Trophoblast cell (in vitro differentiated cells and primary cell): ENCODE data around the gene PLA2G7.
"Not testable (repeated sequence)": the region's sequence is repeated elsewhere in the genome, so short reads cannot be mapped to it uniquely, and the experiment has no call there.

ENCODE experiments used
- DNase-seq, 2 donors: peaks; one replicate each; pipeline ENCODE4 v3.0.0-alpha.2; 2016
- H2AFZ ChIP-seq: 2 replicates; pipeline ENCODE4 v1.6.1; 2013; ENCODE audit warnings: low read length, moderate library complexity, mild to moderate bottlenecking; ENCODE audit not compliant: insufficient read depth, poor library complexity
- H2AK5ac ChIP-seq: 2 replicates; pipeline ENCODE4 v1.6.1; 2013; ENCODE audit warnings: mild to moderate bottlenecking, low read length
- H2BK120ac ChIP-seq: 2 replicates; pipeline ENCODE4 v1.6.1; 2013; ENCODE audit warnings: low read length, mild to moderate bottlenecking, moderate library complexity; ENCODE audit not compliant: insufficient read depth, poor library complexity
- H2BK12ac ChIP-seq: 2 replicates; pipeline ENCODE4 v1.6.1; 2013; ENCODE audit warnings: mild to moderate bottlenecking, low read length, moderate library complexity
- H2BK5ac ChIP-seq: 2 replicates; pipeline ENCODE4 v1.6.1; 2013; ENCODE audit warnings: low read length, low read depth, moderate library complexity, mild to moderate bottlenecking; ENCODE audit not compliant: poor library complexity
- H3K14ac ChIP-seq: 2 replicates; pipeline ENCODE4 v1.6.1; 2013; ENCODE audit warnings: mild to moderate bottlenecking, low read length
- H3K18ac ChIP-seq: 2 replicates; pipeline ENCODE4 v1.6.1; 2013; ENCODE audit warnings: mild to moderate bottlenecking, low read length
- H3K23ac ChIP-seq: 2 replicates; pipeline ENCODE4 v1.6.1; 2013; ENCODE audit warnings: low read length
- H3K27ac ChIP-seq: 2 replicates; pipeline ENCODE4 v1.5.1; 2013; ENCODE audit warnings: low read depth, mild to moderate bottlenecking, inconsistent platforms, low read length, moderate library complexity
- H3K27me3 ChIP-seq: 2 replicates; pipeline ENCODE4 v1.6.1; 2013; ENCODE audit warnings: inconsistent platforms, mild to moderate bottlenecking, low read length, moderate library complexity; ENCODE audit not compliant: insufficient read depth
- H3K36me3 ChIP-seq, 2 experiments: 1 replicate in 1 of 2; 2 replicates in 1 of 2; pipeline ENCODE4 v1.6.1; 2013; ENCODE audit warnings: low read length in 2 of 2, mild to moderate bottlenecking in 2 of 2, moderate library complexity in 1 of 2; ENCODE audit not compliant: insufficient read depth in 2 of 2, control insufficient read depth in 1 of 2
- H3K4ac ChIP-seq: 2 replicates; pipeline ENCODE4 v1.6.1; 2013; ENCODE audit warnings: low read depth, mild to moderate bottlenecking, low read length, moderate library complexity
- H3K4me1 ChIP-seq, 2 experiments: 1 replicate in 1 of 2; 2 replicates in 1 of 2; pipeline ENCODE4 v1.6.1; 2013; ENCODE audit warnings: low read length in 2 of 2, mild to moderate bottlenecking in 2 of 2, moderate library complexity in 1 of 2; ENCODE audit not compliant: insufficient read depth in 2 of 2, control insufficient read depth in 1 of 2
- H3K4me2 ChIP-seq: 2 replicates; pipeline ENCODE4 v1.6.1; 2013; ENCODE audit warnings: inconsistent platforms, mild to moderate bottlenecking, low read length, moderate library complexity
- H3K4me3 ChIP-seq: 2 replicates; pipeline ENCODE4 v1.5.1; 2013; ENCODE audit warnings: mild to moderate bottlenecking, low read depth, low read length, inconsistent platforms
- H3K79me1 ChIP-seq: one replicate; pipeline ENCODE4 v1.6.1; 2013; ENCODE audit warnings: low read length
- H3K79me2 ChIP-seq: 2 replicates; pipeline ENCODE4 v1.6.1; 2013; ENCODE audit warnings: low read length, mild to moderate bottlenecking; ENCODE audit not compliant: control insufficient read depth, insufficient read depth, poor library complexity
- H3K9ac ChIP-seq: 2 replicates; pipeline ENCODE4 v1.6.1; 2013; ENCODE audit warnings: mild to moderate bottlenecking, low read length
- H3K9me3 ChIP-seq: 2 replicates; pipeline ENCODE4 v1.6.1; 2013; ENCODE audit warnings: low read depth, mild to moderate bottlenecking, control low read depth, inconsistent platforms, low read length; ENCODE audit not compliant: insufficient read depth
- H4K12ac ChIP-seq: 2 replicates; pipeline ENCODE4 v1.6.1; 2013; ENCODE audit warnings: low read depth, mild to moderate bottlenecking, low read length, moderate library complexity
- H4K8ac ChIP-seq: 2 replicates; pipeline ENCODE4 v1.6.1; 2013; ENCODE audit warnings: low read depth, mild to moderate bottlenecking, low read length, moderate library complexity
- H4K91ac ChIP-seq: one replicate; pipeline ENCODE4 v1.6.1; 2013; ENCODE audit warnings: low read depth, mild to moderate bottlenecking, low read length, moderate library complexity
- WGBS: extraction: QIAGEN DNeasy Blood & Tissue Kit; methylation state at CpG from one replicate; pipeline ENCODE4 v1.1.7; 2013; ENCODE audit warnings: missing lambda C conversion rate; ENCODE audit not compliant: insufficient read length, insufficient coverage; ENCODE audit errors: extremely low coverage; 5-methylcytosine and 5-hydroxymethylcytosine counted together

Gene PLA2G7

DNA sequence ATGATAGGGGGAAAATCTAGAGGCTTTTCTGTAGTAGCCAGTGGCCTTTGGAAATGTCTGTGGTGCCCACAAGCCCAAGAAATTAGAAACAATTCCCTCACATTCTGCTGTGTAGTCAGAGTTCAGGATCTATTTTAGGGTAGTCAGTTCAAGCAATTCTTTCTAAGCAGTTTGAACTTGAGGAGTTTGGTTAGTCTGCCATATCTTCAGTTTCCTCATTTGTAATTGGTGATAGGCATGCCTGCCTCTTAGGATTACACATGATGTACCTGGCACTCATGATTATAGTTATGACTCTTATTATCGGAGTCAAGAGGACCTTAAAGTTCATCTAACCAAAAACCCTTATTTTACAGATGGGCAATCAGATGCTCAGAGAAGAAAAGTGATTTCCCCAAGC, 36.8 kb upstream of the PLA2G7 start:
- Histone ChIP-seq H2AFZ (no peak overlapping the region), H4K12ac (no peak overlapping the region), H3K4me1 (no peaks in the 10 kb centered on the region), H2BK12ac (no peak overlapping the region), H3K18ac (no peak overlapping the region), H3K9me3 (no peaks in the 10 kb centered on the region), H3K4me2 (no peak overlapping the region), H3K27me3 (no peaks in the 10 kb centered on the region), H3K4ac (no peak overlapping the region), H3K36me3 (no peaks in the 10 kb centered on the region), H3K27ac (no peak overlapping the region), H3K4me3 (no peak overlapping the region), H3K79me1 (no peaks in the 10 kb centered on the region), H3K79me2 (no peaks in the 10 kb centered on the region), H4K8ac (no peak overlapping the region), H2AK5ac (no peak overlapping the region), H2BK5ac (no peak overlapping the region), H3K23ac (no peak overlapping the region), H3K14ac (no peak overlapping the region), H3K9ac (no peak overlapping the region), H2BK120ac (no peak overlapping the region), H4K91ac (no peak overlapping the region)
- DNase-seq: no peak
- no CpG with 5 or more reads among the region's 1 CpG for WGBS

DNA sequence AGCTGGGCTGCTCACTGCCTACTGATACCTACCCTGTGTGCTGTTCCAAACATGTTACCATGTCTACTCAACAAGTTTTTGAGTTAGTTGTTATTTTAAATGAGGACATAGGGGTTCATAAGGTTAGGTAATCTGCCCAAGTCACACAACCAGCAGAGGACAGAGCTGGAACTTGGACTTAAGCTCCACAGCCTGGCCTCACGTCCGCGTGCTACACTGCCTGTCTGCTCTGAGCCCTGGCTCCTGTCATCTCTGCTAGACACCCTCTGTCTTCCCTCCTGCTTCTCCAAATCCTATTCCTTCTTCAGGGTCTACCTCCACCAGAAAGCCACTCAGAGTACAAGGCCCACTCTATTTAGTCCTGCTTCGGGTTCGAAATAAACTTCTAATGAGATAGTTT, 29.8 kb upstream of the PLA2G7 start:
- no CpG with 5 or more reads among the region's 5 CpGs for WGBS
- no peak overlapping the region for H3K4me2 ChIP-seq
- no peak overlapping the region for H3K4me3 ChIP-seq
- no peak overlapping the region for H2BK120ac ChIP-seq
- H3K79me1 ChIP-seq: no peaks in the 10 kb centered on the region
- no peak overlapping the region for H2AFZ ChIP-seq
- no peaks in the 10 kb centered on the region for H3K27me3 ChIP-seq
- no peak overlapping the region for H4K8ac ChIP-seq
- no peaks in the 10 kb centered on the region for H3K4me1 ChIP-seq
- H3K23ac ChIP-seq: no peak overlapping the region
- H3K9ac ChIP-seq: no peak overlapping the region
- H3K9me3 ChIP-seq: no peaks in the 10 kb centered on the region
- H4K12ac ChIP-seq: no peak overlapping the region
- H3K18ac ChIP-seq: no peak overlapping the region
- H2BK12ac ChIP-seq: no peak overlapping the region
- H2BK5ac ChIP-seq: no peak overlapping the region
- H4K91ac ChIP-seq: no peak overlapping the region
- no peak overlapping the region for H3K14ac ChIP-seq
- H3K79me2 ChIP-seq: no peaks in the 10 kb centered on the region
- H3K27ac ChIP-seq: no peak overlapping the region
- no peak overlapping the region for H2AK5ac ChIP-seq
- no peak overlapping the region for H3K4ac ChIP-seq
- H3K36me3 ChIP-seq: no peaks in the 10 kb centered on the region
- DNase-seq: no peak

DNA sequence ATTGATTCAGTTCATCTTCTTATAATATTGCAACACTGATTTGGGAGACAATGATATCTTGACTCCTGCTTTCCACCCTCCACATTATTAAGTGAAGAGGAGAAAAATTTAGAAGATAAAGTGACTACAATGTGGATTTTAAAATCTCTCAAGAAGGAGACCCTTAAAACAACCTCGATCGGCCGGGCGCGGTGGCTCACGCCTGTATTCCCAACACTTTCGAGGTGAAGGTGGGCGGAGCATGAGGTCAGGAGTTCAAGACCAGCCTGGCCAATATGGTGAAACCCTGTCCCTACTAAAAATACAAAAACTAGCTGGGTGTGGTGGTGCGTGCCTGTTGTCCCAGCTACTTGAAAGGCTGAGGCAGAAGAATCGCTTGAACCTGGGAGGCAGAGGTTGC, 29.1 kb upstream of the PLA2G7 start:
- H2BK120ac ChIP-seq, H3K79me2 ChIP-seq, H3K79me1 ChIP-seq, H2AFZ ChIP-seq, H4K8ac ChIP-seq, H2BK5ac ChIP-seq, H3K9ac ChIP-seq, H3K4ac ChIP-seq, H2AK5ac ChIP-seq, H2BK12ac ChIP-seq, H4K12ac ChIP-seq, H3K14ac ChIP-seq, H3K4me1 ChIP-seq, H3K4me3 ChIP-seq, H3K23ac ChIP-seq, H3K4me2 ChIP-seq, DNase-seq, H3K27me3 ChIP-seq, H3K36me3 ChIP-seq, H3K9me3 ChIP-seq, H4K91ac ChIP-seq, H3K27ac ChIP-seq, H3K18ac ChIP-seq: not testable (repeated sequence)
- WGBS: no CpG with 5 or more reads among the region's 10 CpGs

DNA sequence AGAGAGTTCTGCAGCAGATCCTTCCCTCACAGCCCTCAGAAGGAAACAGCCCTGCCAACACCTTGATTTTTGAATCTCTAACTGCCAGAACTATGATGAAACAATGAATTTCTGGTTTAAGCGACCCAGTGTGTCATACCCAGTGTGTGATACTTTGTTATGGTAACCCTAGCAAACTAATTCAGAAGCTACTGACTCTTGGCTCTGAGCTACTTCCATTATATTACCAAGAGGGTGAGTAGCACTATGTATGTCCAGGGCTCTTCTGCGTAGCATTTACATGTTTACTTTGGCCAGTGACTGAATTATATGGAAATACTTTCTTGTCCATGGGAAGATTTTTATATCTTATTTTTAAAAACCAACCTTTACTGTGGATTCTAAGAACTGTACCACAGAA, 28.3 kb upstream of the PLA2G7 start:
- Histone ChIP-seq H3K18ac (no peak overlapping the region), H2AK5ac (no peak overlapping the region), H3K79me2 (no peaks in the 10 kb centered on the region), H3K27ac (no peak overlapping the region), H3K27me3 (no peaks in the 10 kb centered on the region), H3K4me1 (no peaks in the 10 kb centered on the region), H3K14ac (no peak overlapping the region), H3K9ac (no peak overlapping the region), H3K36me3 (no peaks in the 10 kb centered on the region), H3K4me2 (no peak overlapping the region), H3K4ac (no peak overlapping the region), H2AFZ (no peak overlapping the region), H3K4me3 (no peak overlapping the region), H3K79me1 (no peaks in the 10 kb centered on the region), H4K8ac (no peak overlapping the region), H2BK12ac (no peak overlapping the region), H3K9me3 (no peaks in the 10 kb centered on the region), H2BK5ac (no peak overlapping the region), H2BK120ac (no peak overlapping the region), H3K23ac (no peak overlapping the region), H4K12ac (no peak overlapping the region), H4K91ac (no peak overlapping the region)
- WGBS: no CpG with 5 or more reads among the region's 2 CpGs
- DNase-seq: no peak
